Activated CD4-positive, alpha-beta T cell treated with anti-CD3 and anti-CD28 coated beads, Interleukin-2, amount 50 U/mL, for 1 hour (primary cell): Measurements from ENCODE around the gene IRF1.

Experiments
- DNase-seq: peaks from one replicate; pipeline ENCODE4 v3.0.0-alpha.2; 2020

Gene IRF1

GRCh38 chr5:132435447-132435846, 55.1 kb downstream of the IRF1 start:
- DNase-seq: no peak

- no peak for DNase-seq
Measured at GRCh38 chr5:132434416-132435286, 55.9 kb downstream of the IRF1 start.

- DNase-seq: no peak
Measured at GRCh38 chr5:132433141-132433540, 57.4 kb downstream of the IRF1 start.

- DNase-seq: no peak
Measured at GRCh38 chr5:132431632-132432031, 58.9 kb downstream of the IRF1 start.
